Activated CD4-positive, alpha-beta T cell treated with anti-CD3 and anti-CD28 coated beads, Interleukin-2, amount 10 ng/mL, durations not matched to agents 7 days and 5 days (primary cell): Measurements from ENCODE around the gene TMA7. TPM values are rescaled to one million over a fixed set of nuclear protein-coding genes. Genes with fewer than 3 reads are reported as not detected.
A peak's percentile ranks its signal among the peaks of the same experiment; 100 is the strongest.
"Not testable (repeated sequence)": the region's sequence is repeated elsewhere in the genome, so short reads cannot be mapped to it uniquely, and the experiment has no call there.

Experiments used
- CTCF ChIA-PET: fragments of 350-600 bp; sonication (Branson Sonifier 250); formaldehyde crosslinking; loops from one replicate; lab custom pipeline; 2021; ENCODE audit warnings: antibody characterized with exemption; lab: Charles Lee
- POLR2A ChIA-PET: fragments of 350-600 bp; sonication (Branson Sonifier 250); formaldehyde crosslinking; loops from one replicate; lab custom pipeline; 2021; ENCODE audit warnings: antibody characterized with exemption; lab: Charles Lee
- DNase-seq: peaks from one replicate; pipeline ENCODE4 v3.0.0-alpha.2; 2020
- H3K27ac Mint-ChIP-seq: one replicate; pipeline ENCODE4 v1.8.0; 2021; ENCODE audit warnings: mild to moderate bottlenecking, moderate library complexity, mixed read lengths
- H3K27me3 Mint-ChIP-seq: one replicate; pipeline ENCODE4 v1.8.0; 2021; ENCODE audit warnings: mixed read lengths
- H3K36me3 Mint-ChIP-seq: one replicate; pipeline ENCODE4 v1.8.0; 2021; ENCODE audit warnings: low read depth, mixed read lengths
- H3K4me1 Mint-ChIP-seq: one replicate; pipeline ENCODE4 v1.8.0; 2021; ENCODE audit warnings: mixed read lengths
- H3K4me3 Mint-ChIP-seq: one replicate; pipeline ENCODE4 v1.8.0; 2021; ENCODE audit warnings: mild to moderate bottlenecking, moderate library complexity, mixed read lengths
- H3K9me3 Mint-ChIP-seq: one replicate; pipeline ENCODE4 v1.8.0; 2021; ENCODE audit warnings: mixed read lengths
- total RNA-seq, 2 experiments: library from RNA; stranded (reverse); gene quantifications; one replicate each; pipeline ENCODE4 v1.2.3, GENCODE V29; 2021

Gene TMA7
- 100 to 1,000 TPM; 285 to 290 TPM for total RNA-seq

GRCh38 chr3:48439820-48440589 is at the start of gene TMA7, which contains the start of gene CCDC51:
TMA7 (plus strand) TSS chr3:48440257; CDS start chr3:48440297, 40 bp downstream.
CCDC51 (minus strand) TSS chr3:48440119; CDS start chr3:48435128, 4,991 bp downstream.
- peaks cover 30% of the 10 kb centered on the region for H3K36me3 Mint-ChIP-seq
- POLR2A ChIA-PET = interaction anchor here (0.7 to 0.8 kb wide), 2 partner anchors 17 to 117 kb away, joined by 3 read pairs; partner anchors contain the start of gene PFKFB4

GRCh38 chr3:48394391-48394790 is 45.7 kb upstream of the TMA7 start:
- ChIA-PET POLR2A (no interaction called here), CTCF (no interaction called here)
- no peaks in the 10 kb centered on the region for H3K4me1 Mint-ChIP-seq
- no peaks in the 10 kb centered on the region for H3K9me3 Mint-ChIP-seq
- peaks cover 19% of the 10 kb centered on the region for H3K27me3 Mint-ChIP-seq
- no peak overlapping the region for H3K27ac Mint-ChIP-seq
- no peak overlapping the region for H3K4me3 Mint-ChIP-seq
- no peaks in the 10 kb centered on the region for H3K36me3 Mint-ChIP-seq
- no peak for DNase-seq

More at GRCh38 chr3:48439820-48440589, at the start of gene TMA7, which contains the start of gene CCDC51:
- Mint-ChIP-seq H3K4me3 (peak within 1 kb of the TSS; percentile 96), H3K9me3 (no peaks in the 10 kb centered on the region), H3K4me1 (peaks cover 38% of the 10 kb centered on the region), H3K27ac (peak within 1 kb of the TSS; percentile 91), H3K27me3 (no peaks in the 10 kb centered on the region)
- CTCF ChIA-PET = interaction anchor here (0.7 to 1.4 kb wide), 9 partner anchors 9 to 119 kb away, joined by 3 to 7 read pairs (median 4); partner anchors contain the start of gene PLXNB1
- peak; percentile 100 for DNase-seq

- H3K36me3 Mint-ChIP-seq = no peaks in the 10 kb centered on the region
- no peak overlapping the region for H3K4me3 Mint-ChIP-seq
- DNase-seq = no peak
- H3K27me3 Mint-ChIP-seq = peaks cover 14% of the 10 kb centered on the region
- ChIA-PET POLR2A (interaction anchor here (0.8 kb wide), 1 partner anchor 127 kb away, joined by 3 read pairs; no protein-coding TSS in a partner anchor), CTCF (interaction anchor here (0.6 to 2.0 kb wide), 3 partner anchors 12 to 1070 kb away, joined by 3 to 6 read pairs (median 3); no protein-coding TSS in a partner anchor)
- H3K27ac Mint-ChIP-seq = no peak overlapping the region
- no peaks in the 10 kb centered on the region for H3K4me1 Mint-ChIP-seq
- no peaks in the 10 kb centered on the region for H3K9me3 Mint-ChIP-seq
These were observed 44.3 kb upstream of the TMA7 start for GRCh38 chr3:48395714-48396113.

GRCh38 chr3:48397767-48398681 is 42.0 kb upstream of the TMA7 start:
- no peaks in the 10 kb centered on the region for H3K9me3 Mint-ChIP-seq
- ChIA-PET CTCF (interaction anchor here (0.9 to 1.8 kb wide), 3 partner anchors 38 to 160 kb away, joined by 3 to 8 read pairs (median 3); partner anchors contain the start of genes CCDC51 and TMA7), POLR2A (no interaction called here)
- H3K27me3 Mint-ChIP-seq = peaks cover 3% of the 10 kb centered on the region
- H3K4me3 Mint-ChIP-seq = no peak overlapping the region
- H3K27ac Mint-ChIP-seq = no peak overlapping the region
- no peaks in the 10 kb centered on the region for H3K36me3 Mint-ChIP-seq
- no peak for DNase-seq
- H3K4me1 Mint-ChIP-seq = no peaks in the 10 kb centered on the region

GRCh38 chr3:48398701-48399386 is 41.2 kb upstream of the TMA7 start:
- ChIA-PET POLR2A (no interaction called here), CTCF (interaction anchor here (0.9 to 1.8 kb wide), 3 partner anchors 37 to 159 kb away, joined by 3 to 8 read pairs (median 3); partner anchors contain the start of genes CCDC51 and TMA7)
- no peak overlapping the region for H3K27ac Mint-ChIP-seq
- no peak overlapping the region for H3K4me3 Mint-ChIP-seq
- H3K4me1 Mint-ChIP-seq = no peaks in the 10 kb centered on the region
- H3K9me3 Mint-ChIP-seq = no peaks in the 10 kb centered on the region
- no peak for DNase-seq
- peaks cover 3% of the 10 kb centered on the region for H3K27me3 Mint-ChIP-seq
- no peaks in the 10 kb centered on the region for H3K36me3 Mint-ChIP-seq

- H3K4me1 Mint-ChIP-seq = no peaks in the 10 kb centered on the region
- H3K27ac Mint-ChIP-seq = no peak overlapping the region
- H3K4me3 Mint-ChIP-seq = no peak overlapping the region
- H3K9me3 Mint-ChIP-seq = no peaks in the 10 kb centered on the region
- CTCF ChIA-PET = interaction anchor here (1.2 to 2.3 kb wide), 9 partner anchors 9 to 157 kb away, joined by 3 to 19 read pairs (median 8); partner anchors contain the start of gene PFKFB4
- peaks cover 3% of the 10 kb centered on the region for H3K27me3 Mint-ChIP-seq
- POLR2A ChIA-PET = no interaction called here
- no peaks in the 10 kb centered on the region for H3K36me3 Mint-ChIP-seq
- no peak for DNase-seq
These were observed 40.5 kb upstream of the TMA7 start for GRCh38 chr3:48399387-48400172.

GRCh38 chr3:48400824-48401433 is 39.1 kb upstream of the TMA7 start:
- no peak overlapping the region for H3K27ac Mint-ChIP-seq
- no peak overlapping the region for H3K4me3 Mint-ChIP-seq
- ChIA-PET POLR2A (interaction anchor here (0.6 kb wide), 1 partner anchor 145 kb away, joined by 3 read pairs; no protein-coding TSS in a partner anchor), CTCF (interaction anchor here (0.6 to 2.3 kb wide), 54 partner anchors 8 to 1454 kb away, joined by 3 to 33 read pairs (median 4); partner anchors contain the start of genes CCDC51, NCKIPSD, PFKFB4 and PLXNB1)
- H3K36me3 Mint-ChIP-seq = no peaks in the 10 kb centered on the region
- H3K4me1 Mint-ChIP-seq = no peaks in the 10 kb centered on the region
- H3K9me3 Mint-ChIP-seq = no peaks in the 10 kb centered on the region
- peak; percentile 77 for DNase-seq
- no peaks in the 10 kb centered on the region for H3K27me3 Mint-ChIP-seq

- CTCF ChIA-PET = interaction anchor here (0.6 to 2.3 kb wide), 41 partner anchors 10 to 1454 kb away, joined by 3 to 33 read pairs (median 4); partner anchors contain the start of genes CCDC51, NCKIPSD, PFKFB4 and PLXNB1
- H3K27ac Mint-ChIP-seq, POLR2A ChIA-PET: not testable (repeated sequence)
These were observed 38.6 kb upstream of the TMA7 start for GRCh38 chr3:48401434-48401901.

GRCh38 chr3:48402281-48402732 is 37.8 kb upstream of the TMA7 start:
- no peak overlapping the region for H3K27ac Mint-ChIP-seq
- POLR2A ChIA-PET = no interaction called here

More at GRCh38 chr3:48401434-48401901, 38.6 kb upstream of the TMA7 start:
- not testable (repeated sequence) for H3K36me3 Mint-ChIP-seq, H3K27me3 Mint-ChIP-seq, H3K4me1 Mint-ChIP-seq, H3K9me3 Mint-ChIP-seq, H3K4me3 Mint-ChIP-seq
- DNase-seq = peak; percentile 0

GRCh38 chr3:48402907-48403306 is 37.1 kb upstream of the TMA7 start:
- CTCF ChIA-PET = interaction anchor here (0.6 to 3.1 kb wide), 3 partner anchors 27 to 209 kb away, joined by 3 to 15 read pairs (median 4); no protein-coding TSS in a partner anchor
- H3K27ac Mint-ChIP-seq = no peak overlapping the region
- no peak overlapping the region for H3K4me3 Mint-ChIP-seq
- no peaks in the 10 kb centered on the region for H3K27me3 Mint-ChIP-seq
- H3K9me3 Mint-ChIP-seq = no peaks in the 10 kb centered on the region
- no peaks in the 10 kb centered on the region for H3K36me3 Mint-ChIP-seq
- no peak for DNase-seq
- no peaks in the 10 kb centered on the region for H3K4me1 Mint-ChIP-seq
- POLR2A ChIA-PET = no interaction called here

More at GRCh38 chr3:48402281-48402732, 37.8 kb upstream of the TMA7 start:
- Mint-ChIP-seq H3K27me3 (no peaks in the 10 kb centered on the region), H3K4me3 (no peak overlapping the region), H3K4me1 (no peaks in the 10 kb centered on the region), H3K36me3 (no peaks in the 10 kb centered on the region), H3K9me3 (no peaks in the 10 kb centered on the region)
- DNase-seq = peak; percentile 3
- CTCF ChIA-PET = interaction anchor here (1.0 to 3.1 kb wide), 3 partner anchors 27 to 34 kb away, joined by 3 to 33 read pairs (median 15); no protein-coding TSS in a partner anchor
